Measurements from ENCODE around the gene AGBL1.

DNA sequence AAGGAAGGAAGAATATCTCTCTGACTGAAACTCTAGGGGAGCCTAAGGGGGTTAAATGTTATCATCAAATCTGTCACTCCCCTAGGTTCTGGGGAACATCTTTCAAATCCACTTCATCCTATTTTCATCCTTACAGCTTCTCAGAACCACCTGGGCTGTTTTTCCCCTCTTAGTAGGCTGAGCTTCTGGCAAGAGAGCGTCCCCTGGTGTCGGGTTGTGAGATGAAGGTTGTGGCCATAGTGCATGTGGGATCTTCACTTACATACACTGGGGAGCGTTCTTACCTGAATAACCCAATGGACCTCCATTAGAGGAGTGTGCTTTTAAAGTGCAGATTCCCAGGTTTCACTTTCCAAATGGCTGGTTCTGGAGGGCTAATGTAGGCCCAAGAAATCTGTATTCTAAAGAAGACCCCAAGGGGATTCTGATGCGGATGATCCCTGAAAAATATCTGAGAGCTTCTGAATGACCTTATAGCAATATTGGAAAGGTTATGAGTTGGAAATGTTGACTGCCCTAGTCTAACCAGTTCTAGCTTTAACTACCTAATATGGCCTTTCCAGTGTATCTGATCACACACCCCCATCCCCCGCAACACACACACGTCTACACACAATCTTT lies 663.7 kb downstream of the AGBL1 start:
- no peak for TF ChIP-seq EZH2 (IDR thresholded peaks at IDR 0.05; ENCODE audit: insufficient read depth, low read length)
- TF ChIP-seq, protein P1, sequence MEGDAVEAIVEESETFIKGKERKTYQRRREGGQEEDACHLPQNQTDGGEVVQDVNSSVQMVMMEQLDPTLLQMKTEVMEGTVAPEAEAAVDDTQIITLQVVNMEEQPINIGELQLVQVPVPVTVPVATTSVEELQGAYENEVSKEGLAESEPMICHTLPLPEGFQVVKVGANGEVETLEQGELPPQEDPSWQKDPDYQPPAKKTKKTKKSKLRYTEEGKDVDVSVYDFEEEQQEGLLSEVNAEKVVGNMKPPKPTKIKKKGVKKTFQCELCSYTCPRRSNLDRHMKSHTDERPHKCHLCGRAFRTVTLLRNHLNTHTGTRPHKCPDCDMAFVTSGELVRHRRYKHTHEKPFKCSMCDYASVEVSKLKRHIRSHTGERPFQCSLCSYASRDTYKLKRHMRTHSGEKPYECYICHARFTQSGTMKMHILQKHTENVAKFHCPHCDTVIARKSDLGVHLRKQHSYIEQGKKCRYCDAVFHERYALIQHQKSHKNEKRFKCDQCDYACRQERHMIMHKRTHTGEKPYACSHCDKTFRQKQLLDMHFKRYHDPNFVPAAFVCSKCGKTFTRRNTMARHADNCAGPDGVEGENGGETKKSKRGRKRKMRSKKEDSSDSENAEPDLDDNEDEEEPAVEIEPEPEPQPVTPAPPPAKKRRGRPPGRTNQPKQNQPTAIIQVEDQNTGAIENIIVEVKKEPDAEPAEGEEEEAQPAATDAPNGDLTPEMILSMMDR (IDR thresholded peaks at IDR 0.05; ENCODE audit: insufficient read depth, low read depth, low read length): no peak
